HG02852 (cell line): Measurements from ENCODE around the gene A1BG.

Experiments used
- ATAC-seq: cut with Tn5 transposase; IDR thresholded peaks from one replicate; pipeline ENCODE4 v1.9.1; 2021; ENCODE audit warnings: mild to moderate bottlenecking, moderate library complexity; ENCODE audit not compliant: unreplicated experiment

A1BG gene

DNA sequence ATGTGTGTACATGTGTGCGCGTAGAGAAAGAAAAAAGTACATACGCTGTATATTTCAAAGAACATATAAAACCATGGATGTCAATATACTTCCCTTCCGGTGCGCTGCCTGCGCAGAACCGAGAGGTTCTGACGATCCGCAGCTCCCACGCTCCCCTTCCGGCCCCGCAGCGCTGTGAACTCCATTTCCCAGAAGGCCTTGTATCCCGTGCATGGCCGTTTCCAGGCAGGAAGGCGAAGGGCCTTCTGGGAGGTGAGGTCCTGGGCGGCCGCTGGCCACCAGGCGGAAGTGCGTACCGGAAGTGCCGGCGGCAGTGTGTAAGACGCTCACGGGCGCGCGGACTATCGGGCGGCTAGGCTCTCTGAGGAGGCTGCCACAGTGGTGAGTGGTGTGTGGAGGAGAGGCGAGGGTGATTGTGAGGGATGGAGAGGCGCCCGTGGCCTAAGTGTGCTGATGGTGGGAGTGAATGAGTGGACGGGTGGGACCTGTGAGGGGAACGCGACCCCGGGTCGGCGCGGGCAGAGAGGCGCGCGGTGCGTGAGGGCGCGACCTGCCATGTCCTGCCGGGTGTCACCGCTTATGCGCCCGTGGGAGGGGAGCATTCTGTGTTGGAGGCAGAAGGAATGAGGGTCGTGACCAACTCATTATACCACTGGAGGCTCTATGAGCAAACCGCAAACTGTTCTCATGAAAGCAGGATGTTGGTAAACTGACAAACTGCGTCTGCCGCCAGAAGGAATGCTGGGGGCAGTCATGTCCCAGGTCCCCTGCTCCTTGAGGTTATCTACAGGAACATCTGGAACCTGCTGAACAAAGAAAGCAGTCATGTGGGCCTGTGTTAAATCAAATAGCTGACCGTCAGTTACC is 48.0 kb downstream of the A1BG start, which contains the start of gene ERVK3-1:
ERVK3-1 (plus strand) TSS at position 313 of the 867 bp plus-strand sequence. CDS start 6,792 bp downstream, outside the sequence.
- ATAC-seq = peak; percentile 95

DNA sequence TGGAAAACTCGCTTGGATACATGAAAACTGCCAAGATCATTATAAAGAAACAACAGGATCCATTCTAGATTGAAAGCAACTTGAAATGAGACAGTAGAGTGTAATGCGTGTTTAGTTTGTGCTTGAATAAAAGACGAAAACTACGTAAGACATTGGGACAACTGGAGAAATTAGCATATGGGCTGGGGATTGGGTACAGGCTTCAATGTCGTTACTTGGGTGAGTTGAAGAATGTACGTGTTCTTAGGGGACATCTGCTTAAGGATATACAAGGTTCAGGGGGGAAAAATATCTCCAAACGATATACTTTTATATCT is 48.6 kb downstream of the A1BG start:
- peak; percentile 4 for ATAC-seq

DNA sequence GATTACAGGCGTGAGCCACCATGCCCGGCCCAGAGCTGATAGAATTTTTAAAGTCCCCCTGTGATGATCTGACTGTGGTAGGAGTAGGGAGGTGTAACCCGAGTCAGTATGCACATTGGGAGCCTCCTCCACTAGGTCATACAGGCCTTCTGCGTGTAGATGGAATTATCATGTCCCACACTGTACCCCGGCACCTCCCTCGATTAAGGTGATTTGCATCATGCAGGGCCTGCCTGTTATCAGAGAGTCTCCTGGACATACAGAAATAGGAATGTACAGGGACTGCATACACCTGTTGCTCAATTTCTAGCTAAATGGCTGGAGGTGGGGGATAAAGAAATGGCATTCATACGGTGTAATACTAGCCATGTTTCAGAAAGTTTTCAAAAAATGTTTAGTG is 49.0 kb downstream of the A1BG start:
- no peak for ATAC-seq

DNA sequence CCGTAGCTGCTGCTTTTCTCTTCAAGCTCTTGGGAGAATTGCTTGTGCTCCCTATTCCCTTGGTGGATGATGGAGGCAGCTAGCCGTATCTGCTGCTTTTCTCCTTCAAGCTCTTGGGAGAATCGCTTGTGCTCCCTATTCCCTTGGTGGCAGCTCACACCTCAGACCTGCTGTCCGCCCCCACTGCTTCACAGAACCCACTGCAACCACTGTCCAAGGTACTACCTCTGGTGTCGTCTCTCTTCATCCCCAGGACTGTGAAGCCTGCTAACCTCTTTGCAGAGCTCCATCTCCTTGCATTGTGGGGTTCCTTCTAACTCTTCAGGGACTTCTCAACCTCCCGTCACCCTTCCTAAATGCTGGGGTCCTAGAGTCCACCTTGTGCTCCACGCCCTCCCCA is 52.7 kb downstream of the A1BG start:
- ATAC-seq = no peak

DNA sequence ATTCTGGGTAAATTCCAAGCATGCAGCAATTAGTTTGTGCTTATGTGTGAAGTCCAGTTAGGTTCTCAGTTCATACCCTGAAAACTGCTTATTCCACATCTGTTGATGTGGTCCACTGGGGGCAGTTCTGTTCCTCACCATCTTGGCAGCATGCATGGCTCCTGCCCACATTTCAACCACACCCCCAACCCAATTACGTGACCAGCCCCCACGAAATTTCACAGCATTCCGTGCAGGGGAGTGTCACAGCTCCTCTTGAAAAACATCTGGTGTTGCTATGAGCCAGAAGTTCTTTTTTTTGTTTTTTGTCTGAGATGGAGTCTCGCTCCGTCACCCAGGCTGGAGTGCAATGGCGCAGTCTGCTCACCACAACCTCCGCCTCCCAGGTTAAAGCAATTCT is 57.2 kb downstream of the A1BG start:
- no peak for ATAC-seq
